ENCODE results near the gene RPS6KA4.

DNA sequence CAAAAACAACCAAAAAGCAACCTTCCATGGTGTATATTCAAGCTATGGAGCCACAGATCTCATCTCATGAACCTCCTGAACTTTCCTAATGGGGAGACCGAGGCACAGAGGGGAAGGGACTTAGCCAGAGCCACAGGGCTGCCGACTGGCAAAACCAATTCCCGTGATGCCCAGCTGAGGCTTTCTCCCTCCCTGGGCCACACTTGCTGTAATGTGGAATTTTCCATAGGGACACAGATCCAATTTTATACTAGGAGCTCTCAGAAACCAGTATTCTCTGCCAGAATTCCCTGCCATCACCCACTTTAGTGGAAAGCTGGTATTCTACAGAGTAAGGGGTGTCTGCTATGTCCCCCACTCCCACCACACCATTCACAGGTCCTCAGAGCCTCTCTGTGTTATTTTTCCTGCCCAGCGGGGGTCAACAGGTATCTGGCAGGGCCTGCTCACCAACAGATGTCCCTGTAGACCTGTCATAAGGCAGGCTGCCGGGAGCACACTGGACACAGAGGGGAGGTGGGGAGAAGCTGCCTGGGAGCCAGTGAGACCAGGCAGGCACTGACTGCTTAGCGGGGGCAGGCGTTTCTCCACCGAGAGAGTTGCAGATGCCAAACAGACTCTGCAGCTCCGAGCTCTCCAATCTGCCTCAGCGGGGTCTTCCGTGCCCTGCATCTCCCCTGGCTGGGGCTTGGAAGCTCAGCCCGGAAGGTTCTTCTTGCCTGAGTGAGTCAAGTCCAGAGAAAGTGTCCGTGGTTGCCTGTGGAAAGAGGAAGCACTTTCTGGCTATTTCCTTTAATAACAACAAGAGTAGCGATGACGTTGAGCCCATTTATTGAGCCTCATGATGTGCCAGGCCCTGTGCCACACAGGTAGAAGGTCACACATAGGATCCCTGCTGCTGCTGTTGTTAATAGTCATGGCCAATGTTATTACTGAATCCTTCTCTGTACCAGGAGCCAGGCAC lies 26.3 kb downstream of the RPS6KA4 start:
- TF ChIP-seq, protein P1, sequence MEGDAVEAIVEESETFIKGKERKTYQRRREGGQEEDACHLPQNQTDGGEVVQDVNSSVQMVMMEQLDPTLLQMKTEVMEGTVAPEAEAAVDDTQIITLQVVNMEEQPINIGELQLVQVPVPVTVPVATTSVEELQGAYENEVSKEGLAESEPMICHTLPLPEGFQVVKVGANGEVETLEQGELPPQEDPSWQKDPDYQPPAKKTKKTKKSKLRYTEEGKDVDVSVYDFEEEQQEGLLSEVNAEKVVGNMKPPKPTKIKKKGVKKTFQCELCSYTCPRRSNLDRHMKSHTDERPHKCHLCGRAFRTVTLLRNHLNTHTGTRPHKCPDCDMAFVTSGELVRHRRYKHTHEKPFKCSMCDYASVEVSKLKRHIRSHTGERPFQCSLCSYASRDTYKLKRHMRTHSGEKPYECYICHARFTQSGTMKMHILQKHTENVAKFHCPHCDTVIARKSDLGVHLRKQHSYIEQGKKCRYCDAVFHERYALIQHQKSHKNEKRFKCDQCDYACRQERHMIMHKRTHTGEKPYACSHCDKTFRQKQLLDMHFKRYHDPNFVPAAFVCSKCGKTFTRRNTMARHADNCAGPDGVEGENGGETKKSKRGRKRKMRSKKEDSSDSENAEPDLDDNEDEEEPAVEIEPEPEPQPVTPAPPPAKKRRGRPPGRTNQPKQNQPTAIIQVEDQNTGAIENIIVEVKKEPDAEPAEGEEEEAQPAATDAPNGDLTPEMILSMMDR (IDR thresholded peaks at IDR 0.05 in 8 of 11, conservative IDR thresholded peaks at IDR 0.05 in 3 of 11) = no peak
- no peak for TF ChIP-seq POLR2A (IDR thresholded peaks at IDR 0.05)
- TF ChIP-seq POLR2AphosphoS5 (IDR thresholded peaks at IDR 0.05) = no peak
